Activated CD4-positive, alpha-beta T cell treated with anti-CD3 and anti-CD28 coated beads, Interleukin-2, amount 50 U/mL, for 16 hours (primary cell): ENCODE measurements around the gene AOC1.

Experiments
- DNase-seq: peaks from one replicate; pipeline ENCODE4 v3.0.0-alpha.2; 2020

AOC1 gene

DNA sequence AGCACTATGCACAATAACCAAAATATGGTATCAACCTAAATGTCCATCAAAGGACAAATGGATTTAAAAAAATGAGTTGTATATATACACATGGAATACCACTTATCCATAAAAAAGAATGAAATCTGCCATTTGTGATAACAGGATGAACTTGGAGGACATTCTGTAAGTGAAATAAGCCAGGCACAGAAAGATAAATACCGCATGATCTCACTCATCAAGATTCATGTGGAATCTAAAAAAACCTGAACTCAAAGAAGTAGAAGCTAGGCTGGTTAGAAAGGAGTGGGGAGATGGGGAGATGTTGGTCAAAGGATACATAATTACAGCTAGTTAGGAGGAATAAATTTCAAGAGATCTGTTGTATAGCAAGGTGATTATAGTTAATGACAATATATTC, 17.3 kb upstream of the AOC1 start:
- no peak for DNase-seq

DNA sequence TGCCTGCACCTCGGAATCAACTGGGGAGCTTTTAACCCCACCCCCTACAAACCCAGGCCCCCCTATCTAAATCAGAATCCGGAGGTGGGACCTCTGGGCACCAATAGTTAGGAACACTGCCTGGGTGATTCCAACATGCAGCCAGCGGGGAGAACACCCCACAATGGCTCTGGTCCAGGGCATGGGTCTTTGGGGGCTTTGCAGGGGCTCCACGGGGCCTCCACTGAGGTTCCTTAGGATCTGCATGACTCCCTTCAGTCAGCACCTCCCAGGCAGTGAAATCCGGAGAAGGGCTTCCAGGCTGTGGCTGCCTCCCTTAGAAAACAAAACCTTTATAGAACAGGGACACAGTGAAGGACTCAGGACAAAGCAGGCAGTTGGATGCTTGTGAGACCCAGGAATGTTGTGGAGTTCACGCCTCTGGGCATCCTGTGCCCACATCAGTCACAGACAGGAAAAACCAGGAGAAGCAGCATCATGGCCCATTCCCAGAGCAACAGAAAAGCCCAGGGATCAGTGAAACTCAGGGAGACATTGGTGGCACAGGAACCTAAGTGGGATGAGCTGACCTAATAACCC, 16.5 kb upstream of the AOC1 start:
- DNase-seq, result no peak

DNA sequence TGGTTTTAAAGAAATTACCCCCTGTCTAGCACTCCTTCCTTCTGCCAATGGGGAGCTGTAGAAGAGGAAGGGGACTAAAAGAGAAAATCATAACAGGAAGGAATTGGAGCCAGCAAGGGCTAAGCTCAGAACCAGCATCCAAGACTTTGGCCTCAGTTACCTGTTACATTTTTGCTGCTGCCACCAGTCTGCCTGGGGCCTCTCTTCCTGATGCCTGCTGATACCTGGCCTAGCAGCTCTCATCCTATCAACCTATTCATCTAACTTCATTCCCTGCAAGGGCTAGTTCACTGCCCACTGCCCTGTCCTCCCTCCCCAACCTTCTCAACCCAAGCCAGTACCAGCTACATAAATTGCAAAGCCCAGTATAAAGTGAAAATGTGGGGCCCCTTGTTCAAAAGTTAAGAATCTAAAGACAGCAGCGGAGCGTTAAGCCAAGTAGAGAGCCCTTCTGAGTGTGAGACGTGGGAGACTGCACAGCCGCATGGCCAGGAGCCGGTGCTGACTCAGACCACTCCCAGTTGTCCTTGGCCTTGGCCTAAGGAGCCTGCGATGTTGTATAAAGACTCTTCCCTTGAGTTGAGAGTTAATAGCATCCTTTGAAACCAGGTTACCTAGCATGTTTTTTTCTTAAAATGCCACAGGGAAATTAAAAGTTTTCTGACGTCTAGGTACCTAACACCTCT, 13.2 kb upstream of the AOC1 start:
- no peak for DNase-seq

DNA sequence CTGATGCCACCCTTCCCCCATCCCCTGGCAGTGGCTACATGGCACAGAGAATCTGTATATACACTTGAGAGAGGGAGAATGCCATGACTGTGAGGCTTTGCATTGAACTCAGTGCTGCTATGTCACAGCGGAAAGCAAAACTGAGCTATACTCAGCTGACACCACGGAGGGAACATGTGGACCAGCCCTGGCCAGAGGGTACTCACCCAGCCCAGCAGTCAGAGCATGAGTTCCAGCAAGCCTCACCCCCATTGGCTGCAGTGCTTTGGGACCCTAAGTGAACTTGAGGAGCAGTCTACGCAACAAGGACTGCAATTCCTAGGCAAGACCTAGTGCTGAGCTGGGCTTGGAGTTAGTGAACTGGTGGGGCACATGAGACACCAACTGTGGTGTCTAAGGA, 10.3 kb upstream of the AOC1 start:
- no peak for DNase-seq

DNA sequence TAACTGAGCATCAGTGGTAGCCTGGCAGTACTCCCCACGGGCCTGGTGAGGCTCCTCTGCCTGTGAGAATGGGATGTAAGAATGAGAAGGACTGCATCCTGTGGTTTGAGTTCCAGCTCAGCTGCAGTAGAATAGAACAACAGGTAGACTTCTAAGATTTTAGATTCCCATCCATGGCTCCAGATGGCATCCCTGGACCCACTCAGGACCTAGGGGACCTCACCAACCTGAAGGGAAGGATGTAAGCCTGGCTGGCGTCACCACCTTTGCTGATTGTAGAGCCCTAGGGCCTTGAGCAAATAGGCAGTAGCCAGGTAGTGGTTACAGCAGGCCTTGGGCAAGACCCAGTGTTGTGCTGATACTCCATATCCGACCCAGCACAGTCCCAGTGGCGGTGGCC, 9.6 kb upstream of the AOC1 start:
- no peak for DNase-seq

DNA sequence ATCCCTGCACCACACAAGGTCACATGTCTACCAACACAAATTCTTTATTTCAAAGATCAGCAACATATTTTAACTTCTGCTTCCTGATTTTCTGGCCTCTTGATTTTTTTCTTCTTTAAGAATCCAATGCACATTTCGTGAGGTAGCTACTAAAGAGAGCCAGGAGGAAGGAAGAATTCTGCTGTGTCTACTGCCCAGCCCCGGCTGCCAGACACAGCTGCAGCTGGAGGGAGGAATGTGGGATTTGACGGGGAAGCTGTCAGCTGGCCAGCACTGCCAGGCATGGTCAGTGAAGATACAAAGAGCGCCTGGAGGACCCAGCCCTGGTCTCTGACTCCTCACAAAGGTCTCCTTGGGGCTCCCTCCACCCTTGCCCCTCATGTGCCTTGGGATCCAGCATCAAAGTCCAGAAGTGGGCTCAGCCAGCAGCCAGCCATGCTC, 6.9 kb upstream of the AOC1 start:
- DNase-seq, result no peak

DNA sequence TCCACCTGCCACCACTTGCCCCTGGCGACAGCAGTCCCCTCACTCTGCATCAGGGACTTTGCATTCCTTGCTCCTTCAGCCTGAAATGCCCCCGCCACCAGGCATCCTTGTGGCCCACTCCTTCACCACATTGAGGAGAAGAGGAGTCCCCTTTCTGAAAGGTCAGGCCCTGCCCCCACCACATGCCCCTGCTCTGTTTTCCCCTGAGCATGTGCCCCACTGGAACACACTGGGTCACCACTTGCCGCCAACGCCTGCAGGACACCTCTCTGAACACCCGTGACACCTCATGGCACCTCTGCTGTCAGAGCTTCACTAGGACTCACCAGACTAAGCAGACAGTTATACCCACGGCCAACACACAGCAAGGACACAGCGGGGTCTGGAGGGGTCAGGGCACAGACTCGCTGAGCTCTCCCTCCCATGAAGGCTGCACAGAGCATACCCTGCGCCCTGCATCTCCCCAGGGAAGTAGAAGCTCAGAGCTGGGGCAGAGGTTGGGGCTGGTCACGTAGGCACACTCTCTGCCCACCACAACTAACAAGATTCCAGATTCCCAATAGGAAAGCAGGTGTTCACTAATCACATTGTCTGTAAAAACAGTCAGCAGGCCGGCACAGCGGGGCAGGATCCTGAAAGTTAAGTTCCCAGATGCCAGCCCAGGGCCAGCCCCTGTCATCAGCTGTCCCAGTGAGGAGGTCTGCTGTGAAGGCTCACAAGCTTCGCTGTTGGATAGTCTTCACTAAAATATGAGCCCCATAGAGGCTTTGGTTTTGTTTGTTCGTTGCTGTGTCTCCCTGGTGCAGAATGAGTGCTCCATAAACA, 5.8 kb upstream of the AOC1 start:
- DNase-seq, result no peak

DNA sequence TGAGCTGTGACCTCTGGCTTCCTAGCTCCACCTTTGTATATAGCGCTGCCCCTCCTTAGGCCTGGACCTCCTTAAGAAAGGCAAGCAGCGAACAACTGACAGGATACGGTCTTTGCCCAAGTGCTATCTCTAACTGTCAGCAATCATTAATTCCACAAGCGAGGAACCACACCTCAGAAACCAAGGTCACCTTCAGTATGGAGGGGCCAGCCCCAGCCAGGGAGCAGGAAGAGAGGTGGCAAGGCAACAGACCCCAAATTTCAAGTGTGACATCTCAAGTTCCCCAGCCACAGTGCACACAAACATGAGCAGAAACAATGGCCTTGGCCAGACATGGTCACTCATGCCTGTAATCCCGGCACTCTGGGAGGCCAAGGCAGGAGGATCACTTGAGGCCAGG, 4.8 kb upstream of the AOC1 start:
- DNase-seq, result no peak

DNA sequence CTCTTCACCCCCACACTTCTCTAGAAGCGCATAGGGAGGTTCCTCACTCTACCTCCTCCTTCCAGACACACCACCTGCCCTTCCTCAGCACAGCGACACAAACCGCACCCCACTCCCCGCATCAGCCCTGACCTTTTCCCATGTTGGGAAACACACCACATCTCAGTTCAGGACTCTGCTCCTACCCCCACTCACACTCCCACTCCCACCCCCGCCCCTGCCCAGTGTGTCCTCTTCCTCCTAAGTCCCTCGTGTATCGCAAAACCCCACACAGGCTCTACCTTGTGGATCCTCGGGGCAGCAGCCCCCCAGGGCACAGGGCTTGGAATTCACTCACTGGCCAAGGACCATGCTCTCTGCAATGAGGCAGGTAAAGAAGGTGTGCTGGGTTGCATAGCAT, 4.2 kb upstream of the AOC1 start:
- DNase-seq, result no peak

DNA sequence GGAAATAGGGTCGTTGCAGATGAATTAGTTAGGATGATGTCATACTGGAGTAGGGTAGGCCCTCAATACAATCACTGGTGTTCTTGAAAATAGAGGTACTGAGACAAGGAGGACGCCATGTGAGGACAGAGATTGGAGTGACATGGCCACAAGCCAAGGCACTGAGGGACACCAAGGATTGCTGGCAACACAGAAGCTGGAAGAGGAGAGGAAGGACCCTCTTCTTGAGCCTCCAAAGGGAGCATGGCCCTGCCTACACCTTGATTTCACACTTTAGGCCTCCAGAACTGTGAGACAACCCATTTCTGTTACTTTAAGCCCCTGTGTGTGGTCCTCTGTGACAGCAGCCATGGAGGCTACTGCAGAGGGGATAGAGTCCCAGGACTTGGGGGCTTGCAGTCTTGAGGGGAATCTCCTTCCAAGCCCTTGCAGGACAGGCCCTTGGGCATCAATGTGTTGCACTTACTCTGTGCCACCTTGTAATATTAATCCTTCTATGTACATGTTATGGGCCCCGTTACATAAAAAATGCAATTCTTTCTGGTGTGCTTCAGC, 3.7 kb upstream of the AOC1 start:
- no peak for DNase-seq

DNA sequence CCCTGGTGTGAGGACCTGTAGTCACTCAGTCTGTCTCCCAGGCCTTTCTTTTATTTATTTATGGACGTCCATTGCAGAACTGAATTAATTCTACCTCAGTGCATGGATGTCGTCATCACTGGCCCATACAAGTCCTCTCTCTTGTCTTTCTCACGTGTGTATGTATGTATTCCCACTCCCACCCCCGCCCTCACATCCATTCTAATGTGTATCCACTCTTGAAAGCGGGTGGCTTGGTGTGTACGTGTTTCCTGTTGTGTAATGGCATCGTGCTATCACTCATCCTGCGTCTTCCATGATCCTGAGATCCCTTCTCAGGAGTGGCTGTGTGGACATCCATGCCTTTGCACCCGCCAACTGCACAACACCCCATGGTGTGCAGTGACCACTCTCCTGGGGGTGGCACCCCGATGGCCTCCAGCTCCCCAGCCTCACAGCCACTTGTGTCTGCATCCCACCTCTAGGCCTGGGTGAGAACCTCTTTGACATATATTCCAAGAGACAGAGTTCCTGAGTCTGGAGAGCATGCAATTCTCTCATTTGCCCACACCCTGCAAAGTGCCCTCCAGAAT, 3.0 kb upstream of the AOC1 start:
- DNase-seq, result no peak

DNA sequence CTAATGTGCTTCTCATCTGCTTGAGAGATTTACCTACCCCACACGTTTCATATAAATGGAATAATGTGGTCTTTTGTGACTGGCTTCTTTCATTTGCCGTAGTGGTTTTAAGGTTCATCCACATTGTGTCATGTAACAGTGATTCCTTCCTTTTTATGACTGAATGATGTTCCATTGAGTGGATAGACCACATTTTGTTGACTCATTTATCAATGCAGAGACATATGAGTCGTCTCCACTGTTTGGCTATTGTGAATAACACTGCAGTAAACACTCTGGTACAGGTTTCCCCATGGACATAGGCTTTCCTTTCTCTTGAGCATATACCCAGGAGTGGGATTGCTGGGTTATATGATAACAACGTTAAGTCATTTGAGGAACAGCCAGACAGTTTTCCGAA, 2.0 kb upstream of the AOC1 start:
- no peak for DNase-seq

DNA sequence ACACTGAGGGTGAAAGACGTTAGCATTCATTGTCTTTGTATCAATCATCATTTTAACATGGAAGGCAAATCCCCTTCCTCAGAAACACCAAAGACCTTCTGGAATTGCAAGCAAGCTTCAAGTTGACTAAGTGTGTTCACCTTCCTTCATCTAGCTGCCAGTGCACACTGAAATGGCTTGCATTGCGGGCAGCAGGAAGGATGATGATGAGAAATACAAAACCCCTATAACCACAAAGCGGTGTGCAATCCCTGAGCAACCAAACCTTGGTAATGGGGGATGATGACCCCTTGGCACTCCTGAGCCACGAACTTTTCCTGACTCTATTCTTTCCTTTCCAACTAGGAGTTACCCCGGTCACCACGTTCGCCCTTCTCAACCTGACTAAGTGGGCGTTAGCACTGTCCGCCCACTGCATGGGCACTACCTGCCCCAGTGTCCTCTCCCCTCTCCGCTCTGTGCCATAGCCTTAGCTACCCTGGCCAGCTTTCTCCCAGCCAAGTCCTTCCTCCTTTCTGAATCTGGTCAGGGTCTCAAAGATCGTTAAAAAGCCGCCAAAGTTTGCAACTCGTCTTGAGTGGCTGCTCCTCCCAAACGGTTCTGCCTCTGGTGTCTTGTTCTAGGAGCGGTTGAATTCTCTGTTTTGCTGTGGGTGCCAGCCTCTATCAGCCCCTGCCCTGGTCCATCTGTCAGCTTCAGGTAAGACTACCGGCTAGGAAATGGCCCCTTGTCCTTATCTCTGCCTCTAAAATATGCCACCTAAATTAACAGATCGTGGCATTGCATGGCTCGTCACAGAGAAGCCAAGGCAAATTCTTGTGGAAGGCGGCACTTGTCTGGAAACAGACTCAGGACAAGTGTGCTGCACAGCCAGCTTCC, 586 bp upstream of the AOC1 start:
- no peak for DNase-seq

DNA sequence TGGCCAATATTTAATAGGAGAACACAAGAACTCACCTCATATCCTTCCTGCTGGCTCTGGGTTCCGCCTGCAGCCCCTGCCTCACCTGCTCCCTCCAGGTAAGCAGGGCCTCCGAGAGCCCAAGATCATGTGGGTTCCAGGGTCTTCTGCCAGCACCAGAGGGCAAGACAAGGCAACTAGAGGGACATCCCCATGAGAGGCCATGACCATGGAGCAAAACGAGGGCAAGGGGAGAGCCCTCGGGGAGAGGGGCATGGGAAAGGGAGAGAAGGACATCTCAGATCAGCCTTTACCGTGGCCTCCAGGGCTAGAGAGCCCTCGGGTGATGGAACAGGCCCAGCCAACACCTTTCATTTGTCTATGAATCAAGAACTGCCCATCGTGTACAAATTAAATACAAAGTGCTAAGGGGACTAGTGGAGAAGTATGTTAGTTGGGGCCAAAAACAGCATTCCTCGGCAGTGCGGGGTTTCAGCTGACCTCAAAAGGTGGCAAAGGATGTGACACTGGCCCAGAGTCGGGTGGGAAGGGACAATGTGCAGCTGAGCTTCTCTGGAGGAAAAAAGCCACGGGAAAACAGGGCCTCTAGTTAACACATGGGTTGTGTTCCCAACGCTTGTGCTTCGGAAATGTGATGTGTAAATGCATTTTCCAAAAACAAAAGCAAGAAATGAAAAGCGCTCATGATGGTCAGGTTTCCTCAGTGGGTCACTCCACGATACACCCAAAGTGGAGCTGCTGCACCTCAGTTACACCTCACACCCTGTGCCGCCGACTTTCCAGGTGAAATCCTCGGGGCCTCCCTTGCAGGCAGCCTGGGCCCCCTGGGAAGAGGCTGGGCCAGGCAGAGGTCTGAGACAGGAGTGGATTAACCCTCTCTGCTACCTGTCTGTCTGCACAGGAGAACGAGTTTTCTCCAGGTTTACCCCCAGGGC, 2.0 kb downstream of the AOC1 start:
- no peak for DNase-seq

DNA sequence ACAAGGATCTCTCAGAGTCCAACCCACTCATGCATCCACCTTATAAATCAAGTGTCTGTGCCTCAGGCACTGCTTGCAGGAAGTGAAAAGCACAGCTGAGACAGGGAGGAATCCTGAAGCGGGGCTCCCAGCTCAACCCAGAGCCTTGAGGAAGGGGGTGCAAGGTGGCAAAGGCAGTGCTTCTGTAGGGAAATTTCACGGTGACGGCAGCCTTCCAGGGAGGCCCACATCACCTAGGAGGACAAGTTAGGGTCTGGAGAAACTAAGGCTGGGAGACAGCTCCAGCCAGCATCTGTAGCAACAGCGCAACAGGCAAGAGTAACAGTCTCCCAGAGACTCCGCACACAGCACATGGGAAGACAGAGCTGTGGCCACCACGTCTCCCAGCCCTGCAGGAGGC, 2.7 kb downstream of the AOC1 start:
- DNase-seq, result no peak

DNA sequence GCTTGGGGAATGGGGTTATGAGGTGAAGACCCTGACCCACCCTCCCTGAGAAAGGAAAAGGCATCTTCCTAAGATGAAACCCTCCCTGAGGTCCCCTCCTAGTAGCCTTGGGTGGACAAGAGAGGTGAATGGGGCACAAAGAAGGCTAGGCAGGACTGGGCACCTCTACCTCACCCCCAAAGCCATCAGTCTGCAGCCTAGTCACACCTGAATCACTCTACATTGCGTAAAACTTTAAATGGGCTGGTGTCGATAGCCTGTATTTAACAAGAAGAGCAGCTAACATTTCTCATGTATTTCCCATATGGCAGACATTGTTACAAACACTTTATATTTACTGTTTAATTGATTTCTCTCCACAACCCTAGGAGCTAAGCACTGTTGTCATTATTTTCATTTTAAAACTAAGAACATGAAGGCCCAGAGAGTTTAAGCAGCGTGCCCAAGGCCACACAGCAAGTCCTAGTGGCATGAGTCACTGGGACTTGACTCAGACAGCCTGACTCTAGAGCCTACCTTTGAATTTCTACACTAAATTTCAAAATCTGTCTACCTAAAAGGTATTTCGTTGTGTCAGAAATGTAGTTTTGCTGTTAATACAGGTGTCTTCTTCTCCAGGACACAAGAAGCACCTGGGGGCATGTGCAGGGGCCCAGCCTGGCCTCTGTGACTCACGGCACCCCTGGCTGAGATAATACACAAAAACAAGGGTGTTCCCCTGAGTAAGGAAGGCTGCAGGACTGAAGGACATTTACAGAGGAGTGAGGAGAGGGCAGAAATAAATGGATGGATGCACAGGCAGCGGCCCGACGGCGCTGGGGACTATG, 3.4 kb downstream of the AOC1 start:
- no peak for DNase-seq

DNA sequence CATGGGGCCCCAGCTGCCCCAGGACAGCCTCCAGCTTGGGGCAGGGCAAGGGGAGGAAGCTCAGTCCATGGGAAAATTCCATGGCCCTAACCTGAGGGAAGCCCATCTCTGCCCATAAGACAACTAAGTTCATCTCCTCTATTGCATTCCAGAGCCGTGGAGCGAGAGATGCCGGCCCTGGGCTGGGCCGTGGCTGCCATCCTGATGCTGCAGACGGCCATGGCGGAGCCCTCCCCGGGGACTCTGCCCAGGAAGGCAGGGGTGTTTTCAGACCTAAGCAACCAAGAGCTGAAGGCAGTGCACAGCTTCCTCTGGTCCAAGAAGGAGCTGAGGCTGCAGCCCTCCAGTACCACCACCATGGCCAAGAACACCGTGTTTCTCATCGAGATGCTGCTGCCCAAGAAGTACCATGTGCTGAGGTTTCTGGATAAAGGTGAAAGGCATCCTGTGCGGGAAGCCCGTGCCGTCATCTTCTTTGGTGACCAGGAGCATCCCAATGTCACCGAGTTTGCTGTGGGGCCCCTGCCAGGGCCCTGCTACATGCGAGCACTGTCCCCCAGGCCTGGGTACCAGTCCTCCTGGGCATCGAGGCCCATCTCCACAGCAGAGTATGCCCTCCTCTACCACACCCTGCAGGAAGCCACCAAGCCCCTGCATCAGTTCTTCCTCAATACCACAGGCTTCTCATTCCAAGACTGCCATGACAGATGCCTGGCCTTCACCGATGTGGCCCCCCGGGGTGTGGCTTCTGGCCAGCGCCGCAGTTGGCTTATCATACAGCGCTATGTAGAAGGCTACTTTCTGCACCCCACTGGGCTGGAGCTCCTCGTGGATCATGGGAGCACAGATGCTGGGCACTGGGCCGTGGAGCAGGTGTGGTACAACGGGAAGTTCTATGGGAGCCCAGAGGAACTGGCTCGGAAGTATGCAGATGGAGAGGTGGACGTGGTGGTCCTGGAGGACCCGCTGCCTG, 4.3 kb downstream of the AOC1 start:
- DNase-seq, result no peak

DNA sequence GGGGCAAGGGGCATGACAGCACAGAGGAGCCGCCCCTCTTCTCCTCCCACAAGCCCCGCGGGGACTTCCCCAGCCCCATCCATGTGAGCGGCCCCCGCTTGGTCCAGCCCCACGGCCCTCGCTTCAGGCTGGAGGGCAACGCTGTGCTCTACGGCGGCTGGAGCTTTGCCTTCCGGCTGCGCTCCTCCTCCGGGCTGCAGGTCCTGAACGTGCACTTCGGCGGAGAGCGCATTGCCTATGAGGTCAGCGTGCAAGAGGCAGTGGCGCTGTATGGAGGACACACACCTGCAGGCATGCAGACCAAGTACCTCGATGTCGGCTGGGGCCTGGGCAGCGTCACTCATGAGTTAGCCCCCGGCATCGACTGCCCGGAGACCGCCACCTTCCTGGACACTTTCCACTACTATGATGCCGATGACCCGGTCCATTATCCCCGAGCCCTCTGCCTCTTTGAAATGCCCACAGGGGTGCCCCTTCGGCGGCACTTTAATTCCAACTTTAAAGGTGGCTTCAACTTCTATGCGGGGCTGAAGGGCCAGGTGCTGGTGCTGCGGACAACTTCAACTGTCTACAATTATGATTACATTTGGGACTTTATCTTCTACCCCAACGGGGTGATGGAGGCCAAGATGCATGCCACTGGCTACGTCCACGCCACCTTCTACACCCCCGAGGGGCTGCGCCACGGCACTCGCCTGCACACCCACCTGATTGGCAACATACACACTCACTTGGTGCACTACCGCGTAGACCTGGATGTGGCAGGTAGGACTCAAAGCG, 5.1 kb downstream of the AOC1 start:
- DNase-seq, result no peak
